ENCODE measurements around the gene CCDC171.

- TF ChIP-seq CTCF (IDR thresholded peaks at IDR 0.05; ENCODE audit: low read depth, low read length, missing input control): no peak
- no peak for TF ChIP-seq MAX (IDR thresholded peaks at IDR 0.05)
- no peak for TF ChIP-seq NR2F2 (IDR thresholded peaks at IDR 0.05)
- TF ChIP-seq FOXA1 (IDR thresholded peaks at IDR 0.05): no peak
- TF ChIP-seq RXRA (IDR thresholded peaks at IDR 0.05): no peak
- no peak for TF ChIP-seq RAD21 (IDR thresholded peaks at IDR 0.05)
- TF ChIP-seq, protein P1, sequence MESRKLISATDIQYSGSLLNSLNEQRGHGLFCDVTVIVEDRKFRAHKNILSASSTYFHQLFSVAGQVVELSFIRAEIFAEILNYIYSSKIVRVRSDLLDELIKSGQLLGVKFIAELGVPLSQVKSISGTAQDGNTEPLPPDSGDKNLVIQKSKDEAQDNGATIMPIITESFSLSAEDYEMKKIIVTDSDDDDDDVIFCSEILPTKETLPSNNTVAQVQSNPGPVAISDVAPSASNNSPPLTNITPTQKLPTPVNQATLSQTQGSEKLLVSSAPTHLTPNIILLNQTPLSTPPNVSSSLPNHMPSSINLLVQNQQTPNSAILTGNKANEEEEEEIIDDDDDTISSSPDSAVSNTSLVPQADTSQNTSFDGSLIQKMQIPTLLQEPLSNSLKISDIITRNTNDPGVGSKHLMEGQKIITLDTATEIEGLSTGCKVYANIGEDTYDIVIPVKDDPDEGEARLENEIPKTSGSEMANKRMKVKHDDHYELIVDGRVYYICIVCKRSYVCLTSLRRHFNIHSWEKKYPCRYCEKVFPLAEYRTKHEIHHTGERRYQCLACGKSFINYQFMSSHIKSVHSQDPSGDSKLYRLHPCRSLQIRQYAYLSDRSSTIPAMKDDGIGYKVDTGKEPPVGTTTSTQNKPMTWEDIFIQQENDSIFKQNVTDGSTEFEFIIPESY (IDR thresholded peaks at IDR 0.05): no peak
- TF ChIP-seq YY1 (IDR thresholded peaks at IDR 0.05): no peak
- TF ChIP-seq GABPA (IDR thresholded peaks at IDR 0.05 in 1 of 2, conservative IDR thresholded peaks at IDR 0.05 in 1 of 2): no peak
- TF ChIP-seq TAF1 (conservative IDR thresholded peaks at IDR 0.05): no peak
- TF ChIP-seq, protein P2, sequence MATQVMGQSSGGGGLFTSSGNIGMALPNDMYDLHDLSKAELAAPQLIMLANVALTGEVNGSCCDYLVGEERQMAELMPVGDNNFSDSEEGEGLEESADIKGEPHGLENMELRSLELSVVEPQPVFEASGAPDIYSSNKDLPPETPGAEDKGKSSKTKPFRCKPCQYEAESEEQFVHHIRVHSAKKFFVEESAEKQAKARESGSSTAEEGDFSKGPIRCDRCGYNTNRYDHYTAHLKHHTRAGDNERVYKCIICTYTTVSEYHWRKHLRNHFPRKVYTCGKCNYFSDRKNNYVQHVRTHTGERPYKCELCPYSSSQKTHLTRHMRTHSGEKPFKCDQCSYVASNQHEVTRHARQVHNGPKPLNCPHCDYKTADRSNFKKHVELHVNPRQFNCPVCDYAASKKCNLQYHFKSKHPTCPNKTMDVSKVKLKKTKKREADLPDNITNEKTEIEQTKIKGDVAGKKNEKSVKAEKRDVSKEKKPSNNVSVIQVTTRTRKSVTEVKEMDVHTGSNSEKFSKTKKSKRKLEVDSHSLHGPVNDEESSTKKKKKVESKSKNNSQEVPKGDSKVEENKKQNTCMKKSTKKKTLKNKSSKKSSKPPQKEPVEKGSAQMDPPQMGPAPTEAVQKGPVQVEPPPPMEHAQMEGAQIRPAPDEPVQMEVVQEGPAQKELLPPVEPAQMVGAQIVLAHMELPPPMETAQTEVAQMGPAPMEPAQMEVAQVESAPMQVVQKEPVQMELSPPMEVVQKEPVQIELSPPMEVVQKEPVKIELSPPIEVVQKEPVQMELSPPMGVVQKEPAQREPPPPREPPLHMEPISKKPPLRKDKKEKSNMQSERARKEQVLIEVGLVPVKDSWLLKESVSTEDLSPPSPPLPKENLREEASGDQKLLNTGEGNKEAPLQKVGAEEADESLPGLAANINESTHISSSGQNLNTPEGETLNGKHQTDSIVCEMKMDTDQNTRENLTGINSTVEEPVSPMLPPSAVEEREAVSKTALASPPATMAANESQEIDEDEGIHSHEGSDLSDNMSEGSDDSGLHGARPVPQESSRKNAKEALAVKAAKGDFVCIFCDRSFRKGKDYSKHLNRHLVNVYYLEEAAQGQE (IDR thresholded peaks at IDR 0.05): no peak
- TF ChIP-seq, protein P3, sequence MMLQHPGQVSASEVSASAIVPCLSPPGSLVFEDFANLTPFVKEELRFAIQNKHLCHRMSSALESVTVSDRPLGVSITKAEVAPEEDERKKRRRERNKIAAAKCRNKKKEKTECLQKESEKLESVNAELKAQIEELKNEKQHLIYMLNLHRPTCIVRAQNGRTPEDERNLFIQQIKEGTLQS (IDR thresholded peaks at IDR 0.05): no peak
- TF ChIP-seq SP1 (IDR thresholded peaks at IDR 0.05): no peak
- TF ChIP-seq JUND (IDR thresholded peaks at IDR 0.05): no peak
Measured at GRCh38 chr9:15670894-15671293, 118.1 kb downstream of the CCDC171 start.

Data from liver (tissue), 3 donors.